Measurements from ENCODE around the gene DCAF8L2. TPM values are rescaled to one million over a fixed set of nuclear protein-coding genes. Genes with fewer than 3 reads are reported as not detected.
"Not testable (repeated sequence)": the region's sequence is repeated elsewhere in the genome, so short reads cannot be mapped to it uniquely, and the experiment has no call there.

DCAF8L2 gene
- total RNA-seq, 2 experiments from 2014 or later, result not detected

DNA sequence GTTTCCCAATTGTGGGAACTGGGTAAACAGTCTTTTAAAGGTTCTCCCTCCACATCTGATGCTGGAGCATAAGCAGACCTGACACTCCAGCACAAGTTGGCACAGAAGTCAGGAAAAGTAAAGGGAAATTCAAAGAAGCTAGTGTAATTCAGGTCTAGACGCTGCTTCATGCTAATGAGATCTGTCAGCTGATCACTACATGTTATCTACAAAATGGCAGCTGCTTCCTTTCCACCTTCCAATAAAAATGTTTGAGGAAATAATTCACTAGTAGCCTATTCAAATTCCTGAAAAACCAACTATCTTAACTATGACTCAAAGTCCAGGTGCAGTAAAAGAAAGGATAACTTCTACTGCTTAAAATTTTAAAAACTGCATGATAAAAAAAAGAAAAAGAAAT is 29.3 kb downstream of the DCAF8L2 start:
- H3K4me3 Mint-ChIP-seq, result no peak overlapping the region
- H3K27me3 Mint-ChIP-seq, result no peaks in the 10 kb centered on the region
- ATAC-seq (ENCODE audit: low read depth), result no peak
- POLR2A ChIA-PET, result no interaction called here
- H3K27ac Mint-ChIP-seq, result no peak overlapping the region
- H3K36me3 Mint-ChIP-seq, result no peaks in the 10 kb centered on the region
- no peak for DNase-seq
- no peaks in the 10 kb centered on the region for H3K4me1 Mint-ChIP-seq
- H3K9me3 Mint-ChIP-seq, result no peaks in the 10 kb centered on the region

DNA sequence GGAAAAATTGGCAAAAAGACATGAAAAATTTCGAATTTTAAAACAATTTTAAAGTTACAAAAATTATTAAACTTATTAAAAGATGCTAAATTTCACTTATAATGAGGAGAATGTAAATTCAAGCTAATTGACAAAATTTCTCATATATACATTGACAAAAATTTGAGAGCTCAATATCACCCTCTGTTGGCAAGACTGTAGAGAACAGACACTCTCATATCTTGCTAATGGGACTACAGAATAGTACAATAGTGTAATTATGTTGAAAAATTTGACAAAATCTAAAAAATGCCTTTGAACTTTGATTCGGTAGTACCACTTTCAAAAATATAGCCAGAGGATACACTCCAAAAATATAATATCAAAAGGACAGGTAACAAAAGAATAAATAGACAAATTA is 29.8 kb downstream of the DCAF8L2 start:
- H3K27ac Mint-ChIP-seq, result no peak overlapping the region
- POLR2A ChIA-PET, result no interaction called here
- no peaks in the 10 kb centered on the region for H3K36me3 Mint-ChIP-seq

DNA sequence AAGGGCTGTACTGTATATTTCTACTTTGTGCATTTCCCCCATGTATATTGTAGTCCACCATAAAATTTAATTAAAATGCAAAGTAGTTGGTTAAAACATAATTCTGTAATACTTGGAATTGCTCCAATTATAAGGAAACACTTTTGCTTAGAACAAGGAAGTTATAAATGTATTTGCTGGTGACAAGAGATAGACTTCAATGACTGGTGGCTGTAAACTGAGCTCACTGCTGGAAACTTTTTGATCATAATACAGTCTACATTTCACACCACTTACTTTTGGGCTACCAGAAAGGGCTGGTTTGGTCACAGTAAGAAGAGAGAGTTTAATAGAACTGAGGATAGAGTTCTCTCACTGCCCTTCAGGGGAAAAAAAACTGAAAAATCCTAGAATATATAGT is 32.7 kb downstream of the DCAF8L2 start:
- Mint-ChIP-seq H3K4me1 (no peaks in the 10 kb centered on the region), H3K4me3 (no peak overlapping the region), H3K27me3 (no peaks in the 10 kb centered on the region), H3K27ac (no peak overlapping the region), H3K36me3 (no peaks in the 10 kb centered on the region), H3K9me3 (no peaks in the 10 kb centered on the region)
- ATAC-seq (ENCODE audit: low read depth), result no peak
- POLR2A ChIA-PET, result no interaction called here
- no peak for DNase-seq

More for the DNA sequence above, 29.8 kb downstream of the DCAF8L2 start:
- no peak overlapping the region for H3K4me3 Mint-ChIP-seq
- no peaks in the 10 kb centered on the region for H3K27me3 Mint-ChIP-seq
- H3K4me1 Mint-ChIP-seq, result no peaks in the 10 kb centered on the region
- DNase-seq (no peak), ATAC-seq (ENCODE audit: low read depth) (no peak)
- no peaks in the 10 kb centered on the region for H3K9me3 Mint-ChIP-seq

DNA sequence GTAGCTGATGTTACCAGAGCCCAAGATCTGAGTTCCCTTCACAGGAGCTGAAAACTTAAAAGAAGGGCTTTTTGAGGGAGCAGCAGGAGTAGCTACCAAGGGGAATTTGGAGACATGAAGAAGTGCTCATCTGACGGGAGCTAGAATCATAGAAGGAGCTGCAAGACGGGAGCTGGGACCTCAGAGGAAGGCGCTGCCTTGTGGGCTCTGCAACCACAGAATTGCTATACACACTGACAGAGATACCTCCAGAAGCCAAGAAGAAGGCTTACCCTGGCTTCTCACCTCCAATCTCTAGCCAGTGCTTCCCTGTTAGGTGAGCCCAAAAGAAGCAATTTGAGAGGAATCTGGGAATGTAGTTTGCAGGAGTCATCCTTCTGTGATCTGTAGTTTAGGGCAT is 35.9 kb downstream of the DCAF8L2 start:
- no peak for ATAC-seq (ENCODE audit: low read depth)

DNA sequence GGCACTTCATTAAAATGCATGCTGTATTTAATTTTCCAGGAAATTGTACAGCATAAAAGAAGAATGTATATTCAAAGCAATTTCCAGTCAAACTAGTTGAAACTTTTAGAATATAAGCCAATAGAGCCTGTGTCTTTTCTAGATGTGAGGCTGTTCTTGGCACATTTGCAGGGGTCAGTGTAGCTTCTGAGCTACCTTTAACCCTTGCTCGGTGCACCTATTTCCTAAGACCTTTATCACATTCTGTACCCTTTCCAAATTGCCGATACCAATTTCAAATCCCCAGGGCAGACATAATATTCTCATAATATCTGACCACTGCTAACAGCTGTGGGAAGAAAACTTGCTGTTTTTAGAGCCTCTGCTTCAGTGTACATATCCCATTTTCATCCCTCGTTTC is 43.2 kb downstream of the DCAF8L2 start:
- H3K36me3 Mint-ChIP-seq, result no peaks in the 10 kb centered on the region
- no peaks in the 10 kb centered on the region for H3K4me1 Mint-ChIP-seq
- no peak for ATAC-seq (ENCODE audit: low read depth)
- no peak for DNase-seq
- no peaks in the 10 kb centered on the region for H3K27me3 Mint-ChIP-seq
- no peak overlapping the region for H3K27ac Mint-ChIP-seq
- no peaks in the 10 kb centered on the region for H3K9me3 Mint-ChIP-seq
- H3K4me3 Mint-ChIP-seq, result no peak overlapping the region
- POLR2A ChIA-PET, result no interaction called here

More for the DNA sequence above, 35.9 kb downstream of the DCAF8L2 start:
- Mint-ChIP-seq H3K27me3 (no peaks in the 10 kb centered on the region), H3K27ac (no peak overlapping the region), H3K4me1 (no peaks in the 10 kb centered on the region), H3K36me3 (no peaks in the 10 kb centered on the region), H3K4me3 (no peak overlapping the region), H3K9me3 (no peaks in the 10 kb centered on the region)
- POLR2A ChIA-PET, result no interaction called here
- DNase-seq, result no peak

DNA sequence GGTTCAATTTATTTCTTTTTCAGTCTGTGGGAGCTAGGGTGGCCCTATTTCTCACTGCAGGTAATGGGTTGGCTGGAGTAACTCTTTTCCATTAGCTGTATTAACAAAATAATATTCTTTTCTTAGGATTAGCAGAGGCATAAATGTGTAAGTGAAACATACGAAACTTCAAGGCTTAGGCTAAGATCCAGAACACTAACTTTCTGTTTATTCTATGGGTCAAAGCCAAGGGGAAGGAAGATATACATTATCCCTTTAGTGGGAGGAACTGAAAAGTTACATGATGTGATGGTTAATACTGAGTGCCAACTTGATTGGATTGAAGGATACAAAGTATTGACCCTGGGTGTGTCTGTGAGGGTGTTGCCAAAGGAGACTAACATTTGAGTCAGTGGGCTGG is 66.4 kb downstream of the DCAF8L2 start:
- Mint-ChIP-seq H3K27me3 (no peaks in the 10 kb centered on the region), H3K4me3 (no peak overlapping the region), H3K4me1 (no peaks in the 10 kb centered on the region), H3K36me3 (no peaks in the 10 kb centered on the region), H3K9me3 (no peaks in the 10 kb centered on the region), H3K27ac (no peak overlapping the region)
- DNase-seq (no peak), ATAC-seq (ENCODE audit: low read depth) (no peak)
- POLR2A ChIA-PET, result no interaction called here

DNA sequence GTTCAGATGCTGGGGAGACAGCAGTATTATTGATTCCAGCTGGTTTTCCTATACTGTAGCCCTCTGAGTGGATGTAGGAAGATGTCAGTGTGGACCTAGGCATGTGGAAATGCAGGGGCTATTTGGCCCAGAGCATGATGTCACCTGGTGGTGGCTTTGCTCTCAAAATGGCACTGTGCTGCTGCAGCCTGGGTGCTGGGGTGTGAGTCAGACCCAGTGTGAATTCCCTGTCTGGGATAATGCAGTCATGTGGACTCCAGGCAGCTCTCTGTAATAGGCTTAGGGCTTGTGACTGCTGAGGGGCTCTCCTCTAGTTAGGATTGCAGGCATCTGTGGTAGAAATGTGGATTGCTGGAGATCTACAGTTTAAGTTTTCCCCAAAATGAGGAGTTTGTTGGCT is 70.7 kb downstream of the DCAF8L2 start:
- Mint-ChIP-seq H3K4me3 (no peak overlapping the region), H3K36me3 (no peaks in the 10 kb centered on the region), H3K27ac (no peak overlapping the region), H3K4me1 (no peaks in the 10 kb centered on the region), H3K27me3 (no peaks in the 10 kb centered on the region), H3K9me3 (no peaks in the 10 kb centered on the region)
- ATAC-seq (ENCODE audit: low read depth) (no peak), DNase-seq (no peak)
- POLR2A ChIA-PET, result no interaction called here

DNA sequence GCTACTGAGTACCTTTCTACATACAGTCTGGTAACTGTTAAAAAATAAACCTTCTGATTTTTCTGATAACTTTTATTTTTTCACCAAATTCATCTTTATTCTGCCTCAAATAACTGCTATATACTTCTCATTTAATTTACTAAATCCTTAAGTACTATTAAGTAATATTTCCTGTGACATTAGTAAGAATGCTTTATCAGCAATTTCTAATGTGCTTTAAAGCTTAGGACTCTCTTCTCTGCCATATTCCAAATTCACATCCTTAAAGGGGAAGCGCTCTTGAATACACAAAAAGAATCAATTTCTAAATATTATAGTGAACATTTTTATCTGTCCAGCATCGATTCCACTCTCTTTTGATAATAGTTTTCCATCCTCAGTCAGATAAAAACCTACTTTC is 81.1 kb downstream of the DCAF8L2 start:
- peaks cover 1% of the 10 kb centered on the region for H3K9me3 Mint-ChIP-seq
- H3K27me3 Mint-ChIP-seq, result no peaks in the 10 kb centered on the region
- no peaks in the 10 kb centered on the region for H3K4me1 Mint-ChIP-seq
- H3K36me3 Mint-ChIP-seq, result no peaks in the 10 kb centered on the region
- no peak overlapping the region for H3K4me3 Mint-ChIP-seq
- DNase-seq, result no peak
- ATAC-seq (ENCODE audit: low read depth), result no peak
- H3K27ac Mint-ChIP-seq, result no peak overlapping the region
- POLR2A ChIA-PET, result no interaction called here

DNA sequence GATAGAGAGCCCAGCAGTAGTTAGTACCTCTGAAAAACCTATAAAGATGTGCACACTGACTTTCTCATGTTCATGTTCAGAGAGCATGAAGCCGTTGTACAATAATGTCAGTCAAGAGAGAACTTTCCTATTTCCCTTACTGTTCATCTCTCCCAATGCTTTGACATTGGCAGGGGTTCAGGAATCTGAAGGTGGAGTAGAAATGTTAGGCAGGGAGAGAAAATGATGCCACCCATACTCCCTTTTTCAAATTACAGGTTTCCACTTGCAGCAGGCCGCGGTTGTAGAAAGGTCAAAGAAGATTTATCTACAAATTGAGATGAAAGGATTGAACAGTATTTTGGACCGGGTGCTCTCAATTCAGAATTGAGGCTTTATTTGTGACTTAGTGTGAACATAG is 84.3 kb downstream of the DCAF8L2 start:
- POLR2A ChIA-PET, result no interaction called here
- no peaks in the 10 kb centered on the region for H3K4me1 Mint-ChIP-seq
- H3K27me3 Mint-ChIP-seq, result no peaks in the 10 kb centered on the region
- ATAC-seq (ENCODE audit: low read depth) (no peak), DNase-seq (no peak)
- H3K9me3 Mint-ChIP-seq, result no peaks in the 10 kb centered on the region
- H3K36me3 Mint-ChIP-seq, result no peaks in the 10 kb centered on the region
- H3K27ac Mint-ChIP-seq, result no peak overlapping the region
- no peak overlapping the region for H3K4me3 Mint-ChIP-seq

DNA sequence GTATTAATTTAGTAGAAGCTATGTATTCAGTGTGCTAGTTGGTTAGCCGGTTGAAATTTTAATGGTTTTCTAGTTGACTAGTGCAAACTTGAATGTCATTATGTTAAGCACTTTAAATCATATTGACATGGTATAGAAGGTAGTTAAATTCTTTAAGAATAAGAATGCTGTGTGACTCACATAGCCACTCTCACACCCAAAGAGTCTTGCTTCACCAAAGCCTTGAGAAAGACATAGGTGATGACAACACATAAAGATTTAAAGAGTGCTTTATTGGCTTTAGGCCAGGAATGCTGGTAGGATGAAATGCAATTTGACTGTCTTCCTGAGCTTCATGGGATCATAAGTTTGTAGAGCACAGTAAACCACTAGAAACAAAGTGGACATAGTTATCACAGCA is 85.3 kb downstream of the DCAF8L2 start:
- no peak for DNase-seq
- ATAC-seq (ENCODE audit: low read depth), result no peak
- Mint-ChIP-seq H3K36me3 (no peaks in the 10 kb centered on the region), H3K4me1 (no peaks in the 10 kb centered on the region), H3K27ac (no peak overlapping the region), H3K9me3 (no peaks in the 10 kb centered on the region), H3K27me3 (no peaks in the 10 kb centered on the region), H3K4me3 (no peak overlapping the region)
- POLR2A ChIA-PET, result no interaction called here

DNA sequence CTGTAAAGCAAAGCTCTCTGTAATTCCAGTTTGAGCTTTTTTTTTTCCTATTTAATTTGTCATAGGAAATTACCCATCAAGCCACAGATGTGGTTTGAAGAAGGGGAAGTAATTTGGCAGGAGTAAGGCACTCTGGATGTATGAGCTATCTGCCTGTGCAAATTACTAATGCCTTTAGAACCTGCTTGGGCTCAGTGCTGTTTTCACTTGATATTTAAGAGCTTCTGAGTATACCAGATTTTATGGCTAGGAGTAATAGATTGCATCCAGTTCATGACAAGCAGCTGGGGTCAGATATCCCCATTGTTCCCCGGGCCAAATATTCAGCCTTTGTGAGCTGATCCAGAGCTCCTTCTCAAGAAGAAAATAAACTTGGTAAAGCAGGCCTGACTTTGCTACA is 89.1 kb downstream of the DCAF8L2 start:
- no peak overlapping the region for H3K4me3 Mint-ChIP-seq
- ATAC-seq (ENCODE audit: low read depth) (no peak), DNase-seq (no peak)
- H3K36me3 Mint-ChIP-seq, result no peaks in the 10 kb centered on the region
- no peaks in the 10 kb centered on the region for H3K27me3 Mint-ChIP-seq
- no peaks in the 10 kb centered on the region for H3K4me1 Mint-ChIP-seq
- POLR2A ChIA-PET, result no interaction called here
- no peaks in the 10 kb centered on the region for H3K9me3 Mint-ChIP-seq
- H3K27ac Mint-ChIP-seq, result no peak overlapping the region

DNA sequence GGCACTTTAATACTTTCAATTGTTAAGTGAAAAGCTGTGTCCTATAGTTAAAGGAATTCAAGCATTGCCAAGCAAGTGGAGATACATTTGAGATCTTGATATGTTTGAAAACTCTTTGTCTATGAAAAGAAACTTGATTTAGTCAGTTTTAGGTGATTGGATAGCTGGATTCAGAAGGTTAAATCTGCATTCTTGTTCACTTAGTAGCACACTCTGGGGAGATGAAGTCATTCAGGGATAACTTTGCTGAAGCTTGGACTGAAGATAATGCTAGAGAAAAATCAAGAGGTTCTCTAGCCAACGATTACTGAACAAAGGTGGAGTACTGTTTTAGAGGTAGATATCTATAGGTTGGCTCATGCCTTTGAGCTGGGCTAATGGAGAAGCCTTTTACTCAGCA is 90.6 kb downstream of the DCAF8L2 start:
- Mint-ChIP-seq H3K27me3 (no peaks in the 10 kb centered on the region), H3K36me3 (no peaks in the 10 kb centered on the region), H3K4me3 (no peak overlapping the region), H3K9me3 (no peaks in the 10 kb centered on the region), H3K27ac (no peak overlapping the region), H3K4me1 (no peaks in the 10 kb centered on the region)
- ATAC-seq (ENCODE audit: low read depth) (no peak), DNase-seq (no peak)
- POLR2A ChIA-PET, result no interaction called here

DNA sequence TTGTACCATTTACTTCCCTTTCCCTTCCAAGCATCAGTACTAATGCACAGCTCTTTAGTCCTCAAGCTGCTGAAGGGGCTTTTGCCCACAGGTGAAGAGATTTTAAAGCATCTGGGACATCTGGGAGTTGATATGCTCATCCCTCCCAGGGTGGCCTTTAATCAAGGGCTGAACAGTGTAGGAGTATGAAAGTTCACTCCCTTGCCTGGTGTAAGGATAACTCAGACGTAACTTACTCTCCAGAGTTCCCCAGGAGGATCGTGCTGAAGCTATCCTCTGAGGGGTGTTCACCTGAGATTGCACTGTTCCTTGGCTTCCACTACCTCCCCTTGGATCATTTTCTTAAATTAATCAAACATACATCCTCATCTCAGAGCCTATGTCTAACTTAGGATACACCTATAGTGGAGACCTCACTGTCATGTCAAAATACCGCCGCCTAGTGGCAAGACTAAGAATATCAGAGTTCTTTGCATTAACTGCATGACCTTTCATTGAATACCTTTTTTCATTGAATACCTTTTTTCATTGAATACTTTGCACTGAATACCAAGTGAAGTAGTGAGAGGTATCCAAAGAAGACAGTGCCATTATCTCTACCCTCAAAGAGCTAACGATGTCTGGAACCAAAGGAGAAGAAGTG is 93.5 kb downstream of the DCAF8L2 start:
- not testable (repeated sequence) for H3K27ac Mint-ChIP-seq

DNA sequence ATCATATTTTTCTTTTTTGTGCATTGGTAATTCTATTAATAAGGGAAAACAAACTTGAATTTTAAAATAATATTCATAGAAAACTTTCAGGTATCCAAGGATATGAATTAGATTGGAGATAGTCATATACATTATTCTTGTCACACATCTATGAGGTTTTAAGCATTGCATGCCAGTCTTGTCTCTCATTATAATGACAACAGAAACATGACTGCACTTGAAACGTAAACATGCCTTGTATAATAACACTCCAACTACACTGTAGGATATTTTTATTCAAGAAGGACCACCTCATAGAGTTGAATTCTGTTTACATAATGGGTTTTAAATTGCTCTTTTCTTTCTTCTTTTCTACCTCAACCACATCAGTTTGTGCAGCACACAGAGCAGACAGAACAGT is 104.5 kb downstream of the DCAF8L2 start:
- POLR2A ChIA-PET, result no interaction called here
- H3K36me3 Mint-ChIP-seq, result no peaks in the 10 kb centered on the region
- DNase-seq (no peak), ATAC-seq (ENCODE audit: low read depth) (no peak)
- H3K4me3 Mint-ChIP-seq, result no peak overlapping the region
- no peaks in the 10 kb centered on the region for H3K4me1 Mint-ChIP-seq
- no peak overlapping the region for H3K27ac Mint-ChIP-seq
- H3K9me3 Mint-ChIP-seq, result no peaks in the 10 kb centered on the region
- no peaks in the 10 kb centered on the region for H3K27me3 Mint-ChIP-seq

More for the DNA sequence above, 93.5 kb downstream of the DCAF8L2 start:
- H3K36me3 Mint-ChIP-seq; H3K9me3 Mint-ChIP-seq; POLR2A ChIA-PET; H3K4me3 Mint-ChIP-seq; ATAC-seq (ENCODE audit: low read depth); H3K4me1 Mint-ChIP-seq; H3K27me3 Mint-ChIP-seq; DNase-seq: not testable (repeated sequence)

DNA sequence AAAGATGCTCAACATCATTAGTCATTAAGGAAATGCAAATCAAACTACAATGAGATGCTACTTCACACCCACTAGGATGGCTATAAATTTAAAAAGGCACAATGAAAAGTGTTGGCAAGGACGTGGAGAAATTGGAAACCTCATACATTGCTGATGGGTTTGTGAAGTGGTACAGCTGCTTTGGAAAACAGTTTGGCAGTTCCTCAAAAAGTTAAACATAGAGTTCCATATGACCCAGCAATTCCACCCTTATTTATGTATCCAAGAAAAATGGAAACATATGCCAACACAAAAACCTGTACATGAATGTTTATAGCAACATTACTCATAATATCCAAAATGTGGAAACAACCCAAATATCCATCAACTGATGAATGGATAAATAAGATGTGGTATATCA is 116.4 kb downstream of the DCAF8L2 start:
- H3K27ac Mint-ChIP-seq, result no peak overlapping the region
- no peaks in the 10 kb centered on the region for H3K9me3 Mint-ChIP-seq
- POLR2A ChIA-PET, result no interaction called here
- H3K4me3 Mint-ChIP-seq, result no peak overlapping the region
- H3K36me3 Mint-ChIP-seq, result no peaks in the 10 kb centered on the region
- no peaks in the 10 kb centered on the region for H3K4me1 Mint-ChIP-seq
- no peaks in the 10 kb centered on the region for H3K27me3 Mint-ChIP-seq
- ATAC-seq (ENCODE audit: low read depth) (no peak), DNase-seq (no peak)

Measured in activated naive CD8-positive, alpha-beta T cell treated with anti-CD3 and anti-CD28 coated beads, Interleukin-2, amount 10 ng/mL, durations not matched to agents 7 days and 5 days (primary cell).